NCI-H128 (cell line): ENCODE results near the gene MTHFD1.
"Not testable (repeated sequence)": the region's sequence is repeated elsewhere in the genome, so short reads cannot be mapped to it uniquely, and the experiment has no call there.

Source experiments
- DNase-seq: peaks from one replicate; lab custom pipeline; 2025; ENCODE audit not compliant: unreplicated experiment; lab: John Stamatoyannopoulos, UW

Gene MTHFD1

GRCh38 chr14:64387782-64388532, at the start of gene MTHFD1:
MTHFD1 (plus strand) TSS chr14:64388353; CDS start chr14:64388428, 75 bp downstream.
- peak; percentile 99 for DNase-seq

DNA sequence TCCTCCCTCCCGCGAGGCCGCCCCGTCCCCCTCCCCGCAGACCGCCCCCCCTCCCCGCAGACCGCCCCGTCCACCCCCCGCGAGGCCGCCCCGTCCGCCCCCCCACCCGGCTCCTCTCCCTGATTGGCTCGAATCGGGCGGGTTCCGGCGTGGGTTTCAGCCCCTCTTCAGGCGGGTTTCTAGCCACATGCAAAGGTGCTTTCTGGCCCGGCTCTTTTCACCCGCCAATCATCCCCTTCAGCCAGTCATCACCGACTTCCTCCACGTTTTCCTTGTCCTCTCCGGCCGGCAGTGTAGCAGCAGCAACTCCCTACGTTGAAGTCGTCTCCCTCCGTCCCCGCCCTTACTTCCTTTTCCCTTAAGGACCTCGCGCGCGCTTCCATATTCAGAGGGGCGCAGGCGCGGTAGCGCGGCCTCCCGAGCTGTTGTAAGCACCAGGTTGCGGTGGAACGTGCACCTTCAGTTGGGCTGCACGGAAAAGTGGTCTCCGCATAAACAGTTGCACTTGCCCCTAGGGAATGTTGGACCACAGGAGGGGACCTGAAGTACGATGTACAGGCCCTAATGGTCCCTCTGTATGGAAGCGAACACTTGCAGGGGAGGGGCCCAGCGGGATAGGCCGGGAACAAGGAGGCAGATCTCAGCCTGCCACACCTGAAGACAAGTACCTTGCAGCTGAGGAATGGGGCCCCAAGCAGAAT, 49.4 kb upstream of the MTHFD1 start:
- DNase-seq = peak; percentile 96

- DNase-seq = no peak
Observed at GRCh38 chr14:64340560-64341196, 47.5 kb upstream of the MTHFD1 start.

- no peak for DNase-seq
Observed at GRCh38 chr14:64347748-64348147, 40.4 kb upstream of the MTHFD1 start.

DNA sequence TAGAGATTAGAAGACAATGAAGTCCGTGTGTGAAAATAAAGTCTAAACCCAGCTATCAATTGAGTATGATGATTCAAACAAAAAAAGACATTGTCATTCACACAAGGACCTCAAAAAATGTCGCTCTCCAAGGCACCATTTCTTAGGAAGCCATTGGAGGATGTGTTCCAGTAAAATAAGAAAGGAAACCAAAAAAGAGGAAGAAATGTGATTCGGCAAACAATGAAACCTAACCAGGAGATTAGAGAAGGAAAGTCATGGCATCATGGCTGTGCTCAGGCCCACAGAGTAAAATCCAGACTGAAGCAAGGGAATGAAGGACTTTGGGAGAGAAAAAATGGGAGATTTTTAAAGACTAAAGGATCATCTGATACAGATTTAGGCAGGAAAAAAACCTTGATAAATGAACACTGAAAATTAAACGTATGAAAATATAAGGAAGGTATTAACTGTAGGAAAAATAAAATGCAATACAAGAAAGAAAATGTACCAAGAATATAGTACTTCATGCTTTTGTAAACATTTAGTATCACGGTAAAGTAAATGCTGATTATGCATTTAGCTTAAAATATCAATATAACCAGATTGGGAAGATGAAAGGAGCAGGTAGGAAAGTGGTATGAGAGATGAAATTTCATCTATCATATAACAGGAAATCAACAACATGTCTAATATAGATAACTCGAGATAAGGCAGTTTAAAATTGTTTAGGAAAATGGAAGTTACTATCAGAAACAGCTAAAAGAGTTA, 38.2 kb upstream of the MTHFD1 start:
- DNase-seq = no peak

- DNase-seq = no peak
Observed at GRCh38 chr14:64363265-64363846, 24.8 kb upstream of the MTHFD1 start.

- no peak for DNase-seq
Observed at GRCh38 chr14:64364907-64365306, 23.2 kb upstream of the MTHFD1 start.

DNA sequence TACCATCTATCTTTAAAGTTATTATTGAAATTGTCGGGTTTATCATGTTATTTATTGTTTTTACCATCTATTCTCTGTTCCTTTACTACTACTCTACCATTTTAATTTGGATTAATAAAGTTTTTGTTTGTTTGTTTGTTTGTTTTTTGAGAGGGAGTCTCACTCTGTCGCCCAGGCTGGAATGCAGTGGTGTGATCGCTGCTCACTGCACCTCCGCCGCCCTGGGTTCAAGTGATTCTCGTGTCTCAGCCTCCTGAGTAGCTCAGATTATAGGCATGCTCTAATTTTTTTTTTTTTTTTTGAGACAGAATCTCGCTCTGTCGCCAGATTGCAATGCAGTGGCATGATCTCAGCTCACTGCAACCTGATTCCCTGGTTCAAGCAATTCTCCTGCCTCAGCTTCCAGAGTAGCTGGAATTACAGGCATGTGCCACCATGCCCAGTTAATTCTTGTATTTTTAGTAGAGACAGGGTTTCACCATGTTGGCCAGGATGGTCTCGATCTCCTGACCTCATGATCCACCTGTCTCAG, 22.7 kb upstream of the MTHFD1 start:
- DNase-seq = not testable (repeated sequence)

- no peak for DNase-seq
Observed at GRCh38 chr14:64369201-64369600, 19.0 kb upstream of the MTHFD1 start.

DNA sequence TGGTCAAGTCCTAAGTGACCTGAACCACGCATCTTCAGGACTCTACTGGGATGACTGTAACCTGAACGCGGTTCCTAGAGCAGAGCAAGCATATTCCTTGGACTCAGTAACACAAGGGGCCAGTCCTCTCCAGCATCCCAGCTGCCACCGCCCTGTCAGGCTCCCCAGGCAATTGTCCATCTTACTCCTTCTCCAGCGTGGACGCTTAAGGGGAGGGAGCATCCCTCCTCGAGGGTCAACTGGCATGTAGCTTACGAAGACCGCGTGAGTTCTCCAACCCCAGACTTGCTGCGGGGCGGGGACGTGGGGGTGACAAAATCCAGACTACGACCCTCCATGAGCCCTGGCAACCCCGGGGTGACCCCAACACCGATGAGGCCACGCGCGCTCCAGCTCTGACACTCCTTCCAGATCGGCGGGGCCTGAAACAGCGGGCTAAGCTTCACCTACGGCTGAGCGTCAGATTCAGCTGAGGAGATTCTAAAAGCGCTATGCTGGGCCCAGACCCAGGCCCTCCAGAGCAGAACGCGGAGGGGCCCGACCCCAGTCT, 846 bp upstream of the MTHFD1 start:
- no peak for DNase-seq

GRCh38 chr14:64388533-64389285, 556 bp downstream of the MTHFD1 start:
- peak; percentile 40 for DNase-seq

DNA sequence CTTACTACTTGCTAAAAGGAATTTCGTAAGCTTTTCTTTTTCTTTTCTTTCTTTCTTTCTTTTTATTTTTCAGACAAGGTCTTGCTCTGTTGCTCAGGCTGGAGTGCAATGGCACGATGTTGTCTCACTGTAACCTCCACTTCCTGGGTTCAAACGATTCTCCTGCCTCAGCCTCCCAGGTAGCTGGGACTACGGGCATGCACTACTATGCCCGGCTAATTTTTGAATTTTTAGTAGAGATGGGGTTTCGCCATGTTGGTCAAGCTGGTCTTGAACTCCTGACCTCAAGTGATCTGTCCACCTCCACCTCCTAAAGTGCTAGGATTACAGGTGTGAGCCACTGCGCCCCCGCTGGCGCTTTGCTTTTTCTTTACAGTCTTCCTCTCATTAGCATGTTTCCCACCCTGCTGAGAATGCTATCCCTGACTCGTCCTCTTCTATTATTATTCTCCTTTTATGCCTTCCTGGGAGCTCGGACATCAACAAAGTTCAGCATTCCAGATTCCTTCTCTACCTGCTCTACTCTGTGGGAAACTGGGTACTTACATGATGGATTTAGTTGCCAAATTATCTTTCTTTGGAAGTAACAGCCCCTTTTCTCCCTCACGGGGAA, 3.1 kb downstream of the MTHFD1 start:
- no peak for DNase-seq

DNA sequence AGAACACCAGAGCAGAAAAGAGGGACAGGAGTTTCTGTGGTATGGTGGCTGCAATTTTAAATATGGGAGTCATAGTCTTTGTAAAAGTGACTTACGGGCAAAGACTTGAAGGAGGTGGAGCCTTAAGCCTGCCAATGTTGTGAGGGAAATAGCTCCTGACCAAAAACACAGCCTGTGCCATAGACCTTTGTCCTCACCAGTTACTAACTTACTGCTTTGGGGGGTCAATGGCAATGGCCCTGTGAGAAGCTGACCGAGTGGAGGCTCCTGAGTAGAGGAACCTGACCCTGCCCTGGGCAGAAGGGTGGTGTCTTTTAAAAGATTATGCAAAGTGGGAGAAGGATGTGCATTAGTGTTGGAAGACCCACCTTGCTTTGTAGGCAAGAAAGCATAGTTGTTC, 3.8 kb downstream of the MTHFD1 start:
- DNase-seq = no peak

GRCh38 chr14:64393189-64393726, 5.1 kb downstream of the MTHFD1 start:
- DNase-seq = not testable (repeated sequence)

DNA sequence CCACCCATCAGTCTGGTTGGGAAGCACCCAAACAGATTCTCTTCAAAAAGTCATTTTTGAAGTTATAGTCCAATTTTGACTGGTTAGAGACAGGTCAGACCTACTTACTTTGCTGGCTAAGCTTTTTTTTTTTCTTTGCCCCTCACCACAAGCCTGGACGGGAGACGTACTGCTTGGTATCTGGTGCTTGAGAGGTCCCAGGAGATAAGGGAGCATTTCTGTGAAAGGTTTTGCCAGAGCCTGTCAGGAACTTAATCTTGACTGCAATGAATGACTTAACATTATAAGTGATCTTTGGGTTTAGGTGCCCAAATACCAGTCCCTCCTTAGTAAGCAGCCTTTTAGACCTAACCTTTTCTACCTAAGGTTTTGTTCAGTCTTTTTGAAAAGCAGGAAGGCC, 6.3 kb downstream of the MTHFD1 start:
- no peak for DNase-seq

DNA sequence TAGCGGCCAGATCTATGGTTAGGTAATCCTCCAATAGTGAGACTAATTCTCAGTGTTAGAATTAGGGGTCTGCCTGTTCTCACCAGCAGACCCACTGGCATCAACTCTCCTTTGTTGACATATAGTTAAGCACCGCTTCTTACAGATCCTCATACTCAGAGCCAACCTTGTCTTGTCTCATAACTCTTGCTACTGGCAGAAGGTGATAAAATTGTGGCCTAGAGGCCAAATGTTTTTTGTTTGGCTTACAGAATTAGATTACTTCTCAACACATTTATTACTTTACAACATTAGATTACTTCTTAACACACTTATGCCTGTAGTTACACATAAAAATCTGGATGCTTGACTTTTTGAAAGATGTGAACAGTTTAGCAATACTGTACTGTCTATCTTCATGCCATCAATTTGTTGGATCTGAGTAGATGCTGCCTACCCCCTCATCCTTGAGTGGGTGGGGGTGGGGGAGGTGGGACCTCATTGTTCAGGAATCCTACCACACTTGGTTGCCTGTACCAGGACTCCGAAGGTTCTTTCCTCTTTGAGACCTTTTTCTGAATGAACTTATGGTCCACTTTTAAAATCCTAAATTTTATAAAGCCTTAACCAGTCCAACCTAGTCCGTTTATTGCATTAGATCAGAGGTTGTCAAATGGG, 7.0 kb downstream of the MTHFD1 start:
- no peak for DNase-seq

- DNase-seq = no peak
Observed at GRCh38 chr14:64400829-64401459, 12.8 kb downstream of the MTHFD1 start.

- DNase-seq = no peak
Observed at GRCh38 chr14:64401949-64402348, 13.8 kb downstream of the MTHFD1 start.
